Measurements from ENCODE around the gene SLC22A17.

DNA sequence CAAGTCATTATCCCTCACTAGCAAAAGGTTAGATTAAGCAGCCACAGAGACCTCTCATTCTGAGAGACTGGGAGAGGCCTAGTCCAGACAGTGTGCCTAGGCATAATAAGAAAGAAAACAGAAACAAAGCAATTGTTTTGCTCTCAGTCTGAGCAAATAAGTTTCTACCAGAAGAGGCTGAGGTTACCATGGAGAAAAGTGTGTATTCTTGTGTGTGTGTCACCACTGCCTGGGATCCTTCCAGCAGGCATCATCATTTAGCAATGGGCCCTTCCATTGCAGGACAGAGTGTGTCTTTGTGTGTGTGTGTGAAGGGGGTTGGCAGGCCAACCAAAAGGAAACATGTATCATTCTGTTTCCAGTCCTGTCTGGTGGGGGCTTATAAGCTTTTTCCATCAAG is 8.6 kb upstream of the SLC22A17 start:
- TF ChIP-seq, protein P1, sequence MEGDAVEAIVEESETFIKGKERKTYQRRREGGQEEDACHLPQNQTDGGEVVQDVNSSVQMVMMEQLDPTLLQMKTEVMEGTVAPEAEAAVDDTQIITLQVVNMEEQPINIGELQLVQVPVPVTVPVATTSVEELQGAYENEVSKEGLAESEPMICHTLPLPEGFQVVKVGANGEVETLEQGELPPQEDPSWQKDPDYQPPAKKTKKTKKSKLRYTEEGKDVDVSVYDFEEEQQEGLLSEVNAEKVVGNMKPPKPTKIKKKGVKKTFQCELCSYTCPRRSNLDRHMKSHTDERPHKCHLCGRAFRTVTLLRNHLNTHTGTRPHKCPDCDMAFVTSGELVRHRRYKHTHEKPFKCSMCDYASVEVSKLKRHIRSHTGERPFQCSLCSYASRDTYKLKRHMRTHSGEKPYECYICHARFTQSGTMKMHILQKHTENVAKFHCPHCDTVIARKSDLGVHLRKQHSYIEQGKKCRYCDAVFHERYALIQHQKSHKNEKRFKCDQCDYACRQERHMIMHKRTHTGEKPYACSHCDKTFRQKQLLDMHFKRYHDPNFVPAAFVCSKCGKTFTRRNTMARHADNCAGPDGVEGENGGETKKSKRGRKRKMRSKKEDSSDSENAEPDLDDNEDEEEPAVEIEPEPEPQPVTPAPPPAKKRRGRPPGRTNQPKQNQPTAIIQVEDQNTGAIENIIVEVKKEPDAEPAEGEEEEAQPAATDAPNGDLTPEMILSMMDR (IDR thresholded peaks at IDR 0.05; ENCODE audit: poor library complexity), result no peak
- no peak for TF ChIP-seq EZH2 (IDR thresholded peaks at IDR 0.05; ENCODE audit: borderline replicate concordance)
- TF ChIP-seq EZH2phosphoT487 (IDR thresholded peaks at IDR 0.05; ENCODE audit: low read depth, severe bottlenecking, unreplicated experiment), result no peak

Measured in hepatocyte (in vitro differentiated cells).